Breast epithelium (tissue), 3 donors: ENCODE results near the gene DACT3.

Source experiments
- CTCF ChIP-seq, 3 donors: fragments of 450-650 bp; IDR thresholded peaks; one replicate each; pipeline ENCODE4 v1.5.1; 2016 to 2017; ENCODE audit warnings: antibody characterized with exemption in 3 of 3, mild to moderate bottlenecking in 3 of 3, moderate library complexity in 3 of 3
- POLR2A ChIP-seq: fragments of 450-650 bp; IDR thresholded peaks from one replicate; pipeline ENCODE4 v1.6.1; 2016; ENCODE audit warnings: antibody characterized with exemption, mild to moderate bottlenecking, moderate library complexity

- TF ChIP-seq CTCF (IDR thresholded peaks at IDR 0.05): no peak
- no peak for TF ChIP-seq POLR2A
Measured at GRCh38 chr19:46602392-46603194, 58.4 kb downstream of the DACT3 start.
